Measurements from ENCODE around the gene TMEM9B. TPM values are rescaled to one million over a fixed set of nuclear protein-coding genes. Genes with fewer than 3 reads are reported as not detected.

Gene TMEM9B
- total and polyA plus RNA-seq, 9 of the 15 experiments (the other 6 are each of a cell fraction or from before 2014, with no cell fraction given): 7.7 to 20.0 (median 14.0) TPM

- TF ChIP-seq, protein P1, sequence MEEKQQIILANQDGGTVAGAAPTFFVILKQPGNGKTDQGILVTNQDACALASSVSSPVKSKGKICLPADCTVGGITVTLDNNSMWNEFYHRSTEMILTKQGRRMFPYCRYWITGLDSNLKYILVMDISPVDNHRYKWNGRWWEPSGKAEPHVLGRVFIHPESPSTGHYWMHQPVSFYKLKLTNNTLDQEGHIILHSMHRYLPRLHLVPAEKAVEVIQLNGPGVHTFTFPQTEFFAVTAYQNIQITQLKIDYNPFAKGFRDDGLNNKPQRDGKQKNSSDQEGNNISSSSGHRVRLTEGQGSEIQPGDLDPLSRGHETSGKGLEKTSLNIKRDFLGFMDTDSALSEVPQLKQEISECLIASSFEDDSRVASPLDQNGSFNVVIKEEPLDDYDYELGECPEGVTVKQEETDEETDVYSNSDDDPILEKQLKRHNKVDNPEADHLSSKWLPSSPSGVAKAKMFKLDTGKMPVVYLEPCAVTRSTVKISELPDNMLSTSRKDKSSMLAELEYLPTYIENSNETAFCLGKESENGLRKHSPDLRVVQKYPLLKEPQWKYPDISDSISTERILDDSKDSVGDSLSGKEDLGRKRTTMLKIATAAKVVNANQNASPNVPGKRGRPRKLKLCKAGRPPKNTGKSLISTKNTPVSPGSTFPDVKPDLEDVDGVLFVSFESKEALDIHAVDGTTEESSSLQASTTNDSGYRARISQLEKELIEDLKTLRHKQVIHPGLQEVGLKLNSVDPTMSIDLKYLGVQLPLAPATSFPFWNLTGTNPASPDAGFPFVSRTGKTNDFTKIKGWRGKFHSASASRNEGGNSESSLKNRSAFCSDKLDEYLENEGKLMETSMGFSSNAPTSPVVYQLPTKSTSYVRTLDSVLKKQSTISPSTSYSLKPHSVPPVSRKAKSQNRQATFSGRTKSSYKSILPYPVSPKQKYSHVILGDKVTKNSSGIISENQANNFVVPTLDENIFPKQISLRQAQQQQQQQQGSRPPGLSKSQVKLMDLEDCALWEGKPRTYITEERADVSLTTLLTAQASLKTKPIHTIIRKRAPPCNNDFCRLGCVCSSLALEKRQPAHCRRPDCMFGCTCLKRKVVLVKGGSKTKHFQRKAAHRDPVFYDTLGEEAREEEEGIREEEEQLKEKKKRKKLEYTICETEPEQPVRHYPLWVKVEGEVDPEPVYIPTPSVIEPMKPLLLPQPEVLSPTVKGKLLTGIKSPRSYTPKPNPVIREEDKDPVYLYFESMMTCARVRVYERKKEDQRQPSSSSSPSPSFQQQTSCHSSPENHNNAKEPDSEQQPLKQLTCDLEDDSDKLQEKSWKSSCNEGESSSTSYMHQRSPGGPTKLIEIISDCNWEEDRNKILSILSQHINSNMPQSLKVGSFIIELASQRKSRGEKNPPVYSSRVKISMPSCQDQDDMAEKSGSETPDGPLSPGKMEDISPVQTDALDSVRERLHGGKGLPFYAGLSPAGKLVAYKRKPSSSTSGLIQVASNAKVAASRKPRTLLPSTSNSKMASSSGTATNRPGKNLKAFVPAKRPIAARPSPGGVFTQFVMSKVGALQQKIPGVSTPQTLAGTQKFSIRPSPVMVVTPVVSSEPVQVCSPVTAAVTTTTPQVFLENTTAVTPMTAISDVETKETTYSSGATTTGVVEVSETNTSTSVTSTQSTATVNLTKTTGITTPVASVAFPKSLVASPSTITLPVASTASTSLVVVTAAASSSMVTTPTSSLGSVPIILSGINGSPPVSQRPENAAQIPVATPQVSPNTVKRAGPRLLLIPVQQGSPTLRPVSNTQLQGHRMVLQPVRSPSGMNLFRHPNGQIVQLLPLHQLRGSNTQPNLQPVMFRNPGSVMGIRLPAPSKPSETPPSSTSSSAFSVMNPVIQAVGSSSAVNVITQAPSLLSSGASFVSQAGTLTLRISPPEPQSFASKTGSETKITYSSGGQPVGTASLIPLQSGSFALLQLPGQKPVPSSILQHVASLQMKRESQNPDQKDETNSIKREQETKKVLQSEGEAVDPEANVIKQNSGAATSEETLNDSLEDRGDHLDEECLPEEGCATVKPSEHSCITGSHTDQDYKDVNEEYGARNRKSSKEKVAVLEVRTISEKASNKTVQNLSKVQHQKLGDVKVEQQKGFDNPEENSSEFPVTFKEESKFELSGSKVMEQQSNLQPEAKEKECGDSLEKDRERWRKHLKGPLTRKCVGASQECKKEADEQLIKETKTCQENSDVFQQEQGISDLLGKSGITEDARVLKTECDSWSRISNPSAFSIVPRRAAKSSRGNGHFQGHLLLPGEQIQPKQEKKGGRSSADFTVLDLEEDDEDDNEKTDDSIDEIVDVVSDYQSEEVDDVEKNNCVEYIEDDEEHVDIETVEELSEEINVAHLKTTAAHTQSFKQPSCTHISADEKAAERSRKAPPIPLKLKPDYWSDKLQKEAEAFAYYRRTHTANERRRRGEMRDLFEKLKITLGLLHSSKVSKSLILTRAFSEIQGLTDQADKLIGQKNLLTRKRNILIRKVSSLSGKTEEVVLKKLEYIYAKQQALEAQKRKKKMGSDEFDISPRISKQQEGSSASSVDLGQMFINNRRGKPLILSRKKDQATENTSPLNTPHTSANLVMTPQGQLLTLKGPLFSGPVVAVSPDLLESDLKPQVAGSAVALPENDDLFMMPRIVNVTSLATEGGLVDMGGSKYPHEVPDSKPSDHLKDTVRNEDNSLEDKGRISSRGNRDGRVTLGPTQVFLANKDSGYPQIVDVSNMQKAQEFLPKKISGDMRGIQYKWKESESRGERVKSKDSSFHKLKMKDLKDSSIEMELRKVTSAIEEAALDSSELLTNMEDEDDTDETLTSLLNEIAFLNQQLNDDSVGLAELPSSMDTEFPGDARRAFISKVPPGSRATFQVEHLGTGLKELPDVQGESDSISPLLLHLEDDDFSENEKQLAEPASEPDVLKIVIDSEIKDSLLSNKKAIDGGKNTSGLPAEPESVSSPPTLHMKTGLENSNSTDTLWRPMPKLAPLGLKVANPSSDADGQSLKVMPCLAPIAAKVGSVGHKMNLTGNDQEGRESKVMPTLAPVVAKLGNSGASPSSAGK (IDR thresholded peaks at IDR 0.05): no peak
- no peak for TF ChIP-seq GATAD2B (IDR thresholded peaks at IDR 0.05; ENCODE audit: borderline replicate concordance)
- TF ChIP-seq BRF1 (IDR thresholded peaks at IDR 0.05; ENCODE audit: borderline replicate concordance, extremely low read depth, insufficient read length): no peak
Measured at GRCh38 chr11:8948886-8949285, 15.4 kb downstream of the TMEM9B start (continued).

All from K562 (cell line).